GM08714 (cell line): ENCODE data around the gene RAB28.
"Not testable (repeated sequence)": the region's sequence is repeated elsewhere in the genome, so short reads cannot be mapped to it uniquely, and the experiment has no call there.

ENCODE experiments used
- H3K4me3 ChIP-seq: fragments of 200-500 bp; sonication (Bioruptor generic); 2 replicates; pipeline ENCODE4 v1.5.1; 2014; ENCODE audit warnings: mild to moderate bottlenecking, low read length, inconsistent platforms
- ZNF274 ChIP-seq: IDR thresholded peaks from 2 replicates; pipeline ENCODE4 v1.6.1; 2012; ENCODE audit warnings: mild to moderate bottlenecking, low read depth, low read length

Gene RAB28

GRCh38 chr4:13436962-13437361 lies 47.2 kb downstream of the RAB28 start:
- H3K4me3 ChIP-seq, result no peak overlapping the region
- no peak for TF ChIP-seq ZNF274

GRCh38 chr4:13432453-13432852 lies 51.7 kb downstream of the RAB28 start:
- H3K4me3 ChIP-seq, result no peak overlapping the region
- TF ChIP-seq ZNF274, result no peak

GRCh38 chr4:13430834-13431568 lies 53.1 kb downstream of the RAB28 start:
- no peak for TF ChIP-seq ZNF274
- H3K4me3 ChIP-seq, result no peak overlapping the region

GRCh38 chr4:13427599-13428325 lies 56.4 kb downstream of the RAB28 start:
- no peak for TF ChIP-seq ZNF274
- H3K4me3 ChIP-seq, result no peak overlapping the region

- TF ChIP-seq ZNF274, result no peak
- H3K4me3 ChIP-seq, result no peak overlapping the region
Observed at GRCh38 chr4:13415068-13415785, 68.9 kb downstream of the RAB28 start.

DNA sequence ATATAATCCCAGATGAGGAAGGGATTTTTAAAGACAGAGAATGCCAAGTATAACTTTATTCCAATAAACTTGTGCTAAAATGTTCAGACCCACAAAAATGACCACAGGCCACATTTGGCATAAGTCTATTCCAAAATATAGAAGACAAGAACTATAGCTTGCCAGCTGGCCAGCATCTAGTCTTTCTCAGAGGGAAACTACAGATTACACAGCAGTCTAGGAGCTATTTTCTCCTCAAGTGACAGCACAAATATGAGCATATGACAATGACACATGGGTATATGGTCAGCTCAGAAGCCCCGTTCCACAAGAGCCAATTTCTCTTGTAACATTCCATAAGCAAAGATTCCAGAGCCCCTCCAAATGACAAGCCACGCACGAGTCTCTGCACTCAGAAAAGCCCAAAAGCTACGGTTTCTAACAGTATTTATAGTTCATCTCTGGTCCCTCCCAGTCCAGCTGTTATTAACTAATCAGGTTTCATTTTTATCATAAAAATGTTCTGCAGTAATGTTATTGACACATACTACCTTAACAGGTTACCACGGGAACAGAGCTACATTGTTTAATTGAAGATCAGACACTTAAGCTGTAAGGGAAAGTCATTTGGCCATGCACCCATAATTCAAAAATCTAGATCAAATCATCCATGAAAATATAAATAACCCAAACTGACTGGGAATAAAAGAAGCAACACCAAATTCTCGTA lies 70.3 kb downstream of the RAB28 start:
- TF ChIP-seq ZNF274, result no peak

GRCh38 chr4:13411942-13412341 lies 72.2 kb downstream of the RAB28 start:
- no peak overlapping the region for H3K4me3 ChIP-seq
- TF ChIP-seq ZNF274, result no peak

More for the DNA sequence above, 70.3 kb downstream of the RAB28 start:
- no peak overlapping the region for H3K4me3 ChIP-seq

GRCh38 chr4:13409324-13409723 lies 74.8 kb downstream of the RAB28 start:
- TF ChIP-seq ZNF274, result no peak
- no peak overlapping the region for H3K4me3 ChIP-seq

DNA sequence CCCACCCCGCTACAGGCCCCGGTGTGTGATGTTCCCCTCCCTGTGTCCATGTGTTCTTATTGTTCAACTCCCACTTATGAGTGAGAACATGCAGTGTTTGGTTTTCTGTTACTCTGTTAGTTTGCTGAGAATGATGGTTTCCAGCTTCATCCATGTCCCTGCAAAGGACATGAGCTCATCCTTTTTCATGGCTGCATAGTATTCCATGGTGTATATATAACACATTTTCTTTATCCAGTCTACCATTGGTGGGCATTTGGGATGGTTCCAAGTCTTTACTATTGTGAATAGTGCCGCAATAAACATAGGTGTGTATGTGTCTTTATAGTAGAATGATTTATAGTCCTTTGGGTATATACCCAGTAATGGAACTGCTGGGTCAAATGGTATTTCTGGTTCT lies 78.0 kb downstream of the RAB28 start:
- not testable (repeated sequence) for H3K4me3 ChIP-seq

DNA sequence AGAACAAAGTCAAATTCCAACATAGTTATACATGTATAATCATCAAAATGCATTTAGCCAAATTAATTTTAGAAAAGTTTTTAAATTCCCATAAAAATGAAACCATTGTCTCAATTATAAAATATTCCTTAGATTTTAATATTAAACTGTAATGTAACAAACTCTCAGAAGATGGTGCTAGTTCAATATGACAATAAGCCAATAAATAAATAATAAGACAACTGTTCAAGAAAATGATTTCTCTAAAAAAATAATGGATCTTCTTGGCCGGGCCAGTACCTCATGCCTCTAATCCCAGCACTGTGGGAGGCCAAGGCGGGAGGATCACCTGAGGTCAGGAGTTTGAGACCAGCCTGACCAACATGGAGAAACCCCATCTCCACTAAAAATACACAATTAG lies 80.3 kb downstream of the RAB28 start:
- TF ChIP-seq ZNF274, result no peak
- H3K4me3 ChIP-seq, result no peak overlapping the region

DNA sequence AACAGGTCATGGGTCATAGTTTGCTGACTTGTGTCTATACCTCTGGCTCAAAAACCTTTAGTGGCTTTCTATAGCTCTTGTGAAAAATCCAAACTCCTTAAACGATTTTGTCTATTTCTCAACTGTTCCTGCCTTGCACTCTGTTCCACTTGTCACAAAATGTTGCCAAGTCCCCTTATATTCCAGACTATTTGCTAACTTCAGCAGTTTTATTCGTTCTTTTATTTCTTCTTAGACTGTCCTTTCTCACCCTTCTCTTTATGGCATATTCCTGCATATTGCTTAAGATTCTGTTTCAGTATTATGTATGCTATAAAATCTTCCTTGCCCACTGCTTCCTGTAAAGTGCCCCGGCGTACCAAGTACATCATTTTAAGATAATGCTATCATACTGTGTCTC lies 80.8 kb downstream of the RAB28 start:
- TF ChIP-seq ZNF274, result no peak
- no peak overlapping the region for H3K4me3 ChIP-seq

GRCh38 chr4:13399257-13399656 lies 84.9 kb downstream of the RAB28 start:
- TF ChIP-seq ZNF274, result no peak
- no peak overlapping the region for H3K4me3 ChIP-seq

DNA sequence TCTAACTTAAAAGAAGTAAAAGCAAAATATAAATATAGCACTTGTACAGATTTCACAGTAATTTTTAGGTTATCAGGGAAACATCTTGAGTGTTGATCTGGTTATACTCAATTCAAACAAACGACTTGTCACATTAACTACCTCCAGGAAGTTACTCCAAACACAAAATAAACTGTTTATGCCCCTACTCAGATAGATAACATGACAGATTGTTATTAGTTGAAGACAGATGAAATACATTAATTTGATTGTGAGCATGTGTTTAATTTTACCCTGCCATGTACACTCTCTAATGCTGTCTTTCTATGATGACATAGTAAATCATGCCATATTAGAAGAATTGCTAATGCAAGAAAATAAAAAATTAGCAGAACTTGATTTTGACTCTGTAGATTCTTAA lies 88.0 kb downstream of the RAB28 start:
- TF ChIP-seq ZNF274, result no peak
- no peak overlapping the region for H3K4me3 ChIP-seq

DNA sequence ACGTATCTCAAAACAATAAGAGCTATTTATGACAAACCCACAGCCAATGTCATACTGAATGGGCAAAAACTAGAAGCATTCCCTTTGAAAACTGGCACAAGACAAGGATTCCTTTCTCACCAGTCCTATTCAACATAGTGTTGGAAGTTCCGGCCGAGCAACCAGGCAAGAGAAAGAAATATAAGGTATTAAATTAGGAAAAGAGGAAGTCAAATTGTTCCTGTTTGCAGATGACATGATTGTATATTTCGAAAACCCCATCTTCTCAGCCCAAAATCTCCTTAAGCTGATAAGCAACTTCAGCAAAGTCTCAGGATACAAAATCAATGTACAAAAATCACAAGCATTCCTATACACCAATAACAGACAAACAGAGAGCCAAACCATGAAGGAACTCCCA lies 94.2 kb downstream of the RAB28 start:
- H3K4me3 ChIP-seq, result not testable (repeated sequence)
